GM18498 (cell line): ENCODE results near the gene APOC1.
"Not testable (repeated sequence)": the region's sequence is repeated elsewhere in the genome, so short reads cannot be mapped to it uniquely, and the experiment has no call there.

ENCODE experiments used
- ATAC-seq: cut with Tn5 transposase; IDR thresholded peaks from one replicate; pipeline ENCODE4 v1.9.1; 2021; ENCODE audit warnings: mild to moderate bottlenecking, moderate library complexity; ENCODE audit not compliant: unreplicated experiment

APOC1 gene

DNA sequence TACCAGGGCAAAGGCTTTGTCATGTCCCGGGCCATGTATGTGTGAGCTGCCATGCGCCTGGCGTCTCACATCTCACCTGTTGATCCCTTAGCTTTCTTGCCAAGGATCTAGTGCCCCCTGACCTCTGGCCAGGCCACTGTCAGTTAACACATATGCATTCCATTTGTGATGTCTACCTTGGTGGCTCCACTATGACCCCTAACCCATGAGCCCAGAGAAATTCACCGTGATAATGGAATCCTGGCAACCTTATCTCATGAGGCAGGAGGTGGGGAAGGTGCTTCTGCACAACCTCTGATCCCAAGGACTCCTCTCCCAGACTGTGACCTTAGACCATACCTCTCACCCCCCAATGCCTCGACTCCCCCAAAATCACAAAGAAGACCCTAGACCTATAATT lies 26.1 kb upstream of the APOC1 start:
- not testable (repeated sequence) for ATAC-seq

DNA sequence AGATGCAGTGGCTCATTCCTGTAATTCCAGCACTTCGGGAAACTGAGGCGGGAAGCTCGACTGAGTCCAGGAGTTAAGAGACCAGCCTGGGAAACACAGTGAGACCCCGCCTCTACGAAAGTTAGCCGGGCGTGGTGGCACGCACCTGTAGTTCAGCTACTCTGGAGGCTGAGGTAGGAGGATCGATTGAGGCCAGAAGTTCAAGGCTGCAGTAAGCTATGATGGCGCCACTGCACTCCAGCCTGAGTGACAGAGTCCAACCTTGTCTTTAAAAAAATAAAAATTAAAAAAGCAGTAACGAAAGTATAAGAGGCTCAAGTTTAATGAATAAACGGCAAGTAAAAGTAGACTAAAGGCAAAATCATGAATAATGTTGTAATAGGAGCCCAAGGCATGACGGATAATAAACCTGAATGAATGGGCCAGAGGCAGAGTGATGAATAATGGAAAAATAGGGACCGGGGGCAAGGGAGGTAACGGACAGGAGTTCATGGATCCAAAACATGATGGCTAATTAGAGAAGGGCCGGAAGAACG lies 24.5 kb upstream of the APOC1 start:
- no peak for ATAC-seq

DNA sequence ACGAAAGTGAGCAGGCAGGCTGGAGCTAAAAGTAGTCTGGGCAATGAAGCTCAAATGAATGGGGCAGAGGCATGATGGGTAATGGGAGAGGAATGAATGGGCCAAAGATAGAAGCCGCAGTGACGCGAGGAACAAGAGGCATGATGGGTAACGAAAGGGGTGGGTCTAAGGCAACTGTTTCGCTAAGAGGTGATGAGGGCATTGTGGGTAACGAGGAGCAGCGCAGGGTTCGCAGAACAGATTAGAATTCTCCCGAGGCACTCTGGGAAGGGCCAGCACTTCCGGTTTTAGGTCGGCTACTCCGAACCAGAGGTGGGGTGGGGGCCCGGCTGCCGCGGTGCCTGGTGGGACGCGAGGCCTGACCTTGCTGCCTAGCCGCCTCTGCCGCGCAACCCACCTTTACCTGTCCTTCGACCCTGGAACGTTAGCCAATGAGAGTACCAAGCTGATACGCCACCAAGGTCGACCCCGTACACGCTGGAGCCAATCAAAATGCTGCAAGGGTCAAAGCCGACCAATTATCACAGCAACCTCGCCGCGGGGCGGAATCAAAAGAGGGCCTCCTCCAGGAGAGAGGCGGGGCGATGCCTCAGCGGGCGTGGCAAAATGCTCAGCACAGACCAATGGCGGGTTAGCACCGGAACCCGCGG lies 23.9 kb upstream of the APOC1 start:
- peak; percentile 83 for ATAC-seq

DNA sequence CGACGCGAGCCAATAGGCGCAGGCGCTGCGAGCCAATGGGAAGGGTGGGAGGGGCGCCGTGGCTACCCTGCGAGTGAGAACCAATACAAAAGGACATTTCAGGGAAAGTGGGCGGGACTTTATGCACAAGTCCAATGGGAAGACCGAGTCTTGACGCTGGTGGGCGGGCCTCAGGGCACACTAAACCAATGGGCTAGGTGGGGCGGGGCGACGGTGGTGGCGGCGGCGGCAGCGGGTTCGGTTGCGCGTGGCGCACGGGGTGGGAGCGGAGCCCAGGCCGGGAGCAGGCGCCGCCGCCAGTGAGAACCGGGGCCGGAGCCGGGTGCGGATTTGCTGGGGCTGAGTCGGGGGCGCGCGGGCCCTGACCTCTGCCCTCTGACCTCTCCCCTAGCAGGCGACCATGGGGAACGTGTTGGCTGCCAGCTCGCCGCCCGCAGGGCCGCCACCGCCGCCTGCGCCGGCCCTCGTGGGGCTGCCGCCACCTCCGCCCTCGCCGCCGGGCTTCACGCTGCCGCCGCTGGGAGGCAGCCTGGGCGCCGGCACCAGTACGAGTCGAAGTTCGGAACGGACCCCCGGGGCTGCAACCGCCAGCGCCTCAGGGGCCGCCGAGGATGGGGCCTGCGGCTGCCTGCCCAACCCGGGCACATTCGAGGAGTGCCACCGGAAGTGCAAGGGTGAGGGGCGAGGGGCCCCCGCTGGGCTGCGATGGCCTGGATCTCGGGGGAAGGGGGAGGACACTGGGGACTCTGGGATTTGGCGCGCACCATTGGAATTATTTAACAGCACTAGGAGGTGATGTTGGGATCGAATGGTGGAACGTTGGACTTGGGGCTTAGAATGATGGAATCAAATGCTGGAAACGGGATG lies 23.2 kb upstream of the APOC1 start, which contains the start of gene TOMM40:
TSS of gene TOMM40 (plus strand) at position 239 of the 867 bp plus-strand sequence. CDS start at position 401, 162 bp downstream.
- ATAC-seq: no peak

DNA sequence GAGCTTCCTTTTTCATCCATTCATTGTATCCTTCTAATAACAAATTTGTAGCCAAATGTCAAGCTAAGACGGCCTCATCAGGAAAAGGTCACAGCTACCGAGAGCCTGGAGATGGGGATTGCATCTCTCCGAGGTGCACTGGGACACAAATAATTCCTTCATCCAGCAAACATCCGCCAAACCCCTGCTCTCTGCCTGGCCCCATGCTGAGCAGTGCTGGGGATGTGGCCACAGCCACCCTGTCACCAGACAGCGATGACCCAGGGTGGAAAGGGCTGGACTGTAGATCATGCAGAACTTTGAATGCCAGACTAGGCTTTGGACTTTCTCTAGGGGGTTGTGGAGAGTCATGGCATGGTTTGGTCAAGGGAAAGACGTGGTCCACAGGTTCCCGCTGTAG lies 21.5 kb upstream of the APOC1 start:
- no peak for ATAC-seq

DNA sequence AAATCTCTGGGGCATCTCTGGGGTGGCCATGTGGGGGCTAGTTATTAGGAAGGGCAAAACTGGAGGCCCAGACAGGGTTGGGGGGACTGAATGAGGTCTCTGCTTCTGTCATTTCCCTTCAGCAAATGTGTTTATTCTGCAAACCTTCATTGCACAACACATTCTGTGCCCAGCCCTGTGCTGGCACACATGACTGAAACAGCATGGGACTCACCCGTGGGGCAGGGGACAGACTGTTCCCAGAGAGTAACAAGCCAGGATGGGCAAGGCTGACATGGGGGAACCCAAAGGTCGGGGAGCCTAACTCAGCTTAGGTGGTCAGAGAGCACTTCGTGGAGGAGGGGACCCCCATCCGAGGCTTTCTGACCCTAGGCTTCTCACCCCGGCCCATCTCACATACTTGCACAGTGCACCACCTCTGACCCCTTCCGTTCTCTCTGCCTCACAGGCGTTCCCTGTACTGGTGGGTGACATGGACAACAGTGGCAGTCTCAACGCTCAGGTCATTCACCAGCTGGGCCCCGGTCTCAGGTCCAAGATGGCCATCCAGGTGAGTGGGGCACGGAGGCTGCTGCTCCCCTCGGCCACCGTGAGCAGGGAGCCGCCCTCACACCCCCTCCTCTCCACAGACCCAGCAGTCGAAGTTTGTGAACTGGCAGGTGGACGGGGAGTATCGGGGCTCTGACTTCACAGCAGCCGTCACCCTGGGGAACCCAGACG lies 20.9 kb upstream of the APOC1 start:
- no peak for ATAC-seq

DNA sequence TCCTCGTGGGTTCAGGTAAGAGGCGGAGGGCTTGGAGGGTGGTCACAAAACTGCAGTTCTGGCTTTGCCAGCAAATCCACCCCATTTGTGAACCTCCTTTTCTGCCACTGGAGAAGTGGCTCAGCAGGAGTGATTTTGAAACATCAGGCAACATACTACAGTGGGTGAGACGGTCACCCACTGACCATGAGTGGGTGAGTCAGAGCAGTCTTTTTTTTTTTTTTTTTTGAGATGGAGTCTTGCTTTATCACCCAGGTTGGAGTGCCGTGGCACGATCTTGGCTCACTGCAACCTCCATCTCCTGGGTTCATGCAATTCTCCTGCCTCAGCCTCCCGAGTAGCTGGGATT lies 20.4 kb upstream of the APOC1 start:
- ATAC-seq: no peak

DNA sequence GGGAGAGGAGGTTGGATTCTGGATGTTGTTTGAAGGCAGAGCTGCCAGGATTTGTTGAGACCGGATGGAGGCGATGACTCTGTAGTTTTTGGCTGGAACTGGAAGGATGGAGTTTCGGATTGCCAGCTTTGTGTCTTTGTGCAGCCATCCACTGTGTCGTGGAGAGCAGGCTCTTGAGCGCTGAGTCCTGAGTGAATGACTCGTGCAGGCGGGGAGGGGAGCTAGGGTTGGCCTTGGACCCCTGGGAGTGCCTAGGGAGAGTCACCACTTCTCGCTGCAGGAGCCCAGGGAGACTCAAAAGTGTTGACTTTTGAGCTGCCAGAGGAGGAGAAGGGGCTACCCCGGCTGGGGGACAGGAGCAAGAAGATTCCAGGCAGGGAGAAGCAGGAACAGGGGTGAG lies 19.5 kb upstream of the APOC1 start:
- no peak for ATAC-seq

DNA sequence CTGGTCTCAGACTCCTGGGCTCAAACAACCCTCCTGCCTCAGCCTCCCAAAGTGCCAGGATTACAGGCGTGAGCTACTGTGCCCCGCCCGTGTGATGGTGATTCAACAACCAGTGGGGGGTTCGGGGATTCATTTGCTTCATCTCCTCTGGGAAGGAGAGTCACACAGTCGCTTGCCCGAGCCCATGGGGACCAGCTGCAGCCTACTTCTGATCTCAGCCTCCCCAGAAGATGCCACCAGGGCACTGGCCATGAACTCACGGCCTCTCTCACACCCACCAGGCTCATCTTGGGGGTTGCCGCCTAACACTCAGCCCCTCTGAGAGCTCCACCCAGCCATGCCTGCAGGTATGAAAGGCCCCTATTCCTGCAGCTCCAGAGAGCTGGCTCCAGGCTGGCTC lies 16.6 kb upstream of the APOC1 start:
- ATAC-seq: no peak

DNA sequence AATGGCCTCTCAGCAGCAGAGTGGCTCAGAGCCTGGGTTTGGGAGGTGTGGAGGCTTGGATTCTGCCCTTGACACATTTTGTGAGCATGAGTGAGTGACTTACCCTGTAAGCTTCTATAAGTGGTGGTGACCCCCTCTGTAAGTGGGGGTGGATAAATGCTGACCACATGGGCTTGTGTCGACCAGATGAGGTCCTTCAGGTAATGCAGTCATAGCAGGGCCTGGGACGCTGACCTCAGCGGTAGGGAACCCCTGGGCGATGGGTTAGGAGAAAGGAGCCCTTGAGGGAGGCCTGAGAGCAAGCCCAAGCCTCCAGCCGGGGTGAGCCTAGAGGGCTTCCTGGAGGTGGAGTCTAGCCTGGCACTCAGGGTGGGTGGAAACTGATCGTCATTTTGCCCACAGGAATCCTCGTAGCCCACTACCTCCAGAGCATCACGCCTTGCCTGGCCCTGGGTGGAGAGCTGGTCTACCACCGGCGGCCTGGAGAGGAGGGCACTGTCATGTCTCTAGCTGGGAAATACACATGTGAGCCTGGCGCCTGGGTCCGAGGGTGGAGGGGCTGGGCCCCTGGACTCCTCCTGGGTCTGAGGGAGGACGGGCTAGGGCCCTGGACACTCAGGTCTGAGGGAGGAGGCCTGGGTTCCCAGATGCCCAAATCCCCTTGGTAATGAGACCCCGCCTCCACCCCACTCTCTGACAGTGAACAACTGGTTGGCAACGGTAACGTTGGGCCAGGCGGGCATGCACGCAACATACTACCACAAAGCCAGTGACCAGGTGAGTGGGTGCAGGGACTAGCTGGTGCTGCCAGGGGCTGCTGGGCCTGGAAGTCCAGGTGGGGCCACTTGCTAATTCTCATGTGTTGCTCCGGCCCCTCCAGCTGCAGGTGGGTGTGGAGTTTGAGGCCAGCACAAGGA lies 13.8 kb upstream of the APOC1 start:
- no peak for ATAC-seq

DNA sequence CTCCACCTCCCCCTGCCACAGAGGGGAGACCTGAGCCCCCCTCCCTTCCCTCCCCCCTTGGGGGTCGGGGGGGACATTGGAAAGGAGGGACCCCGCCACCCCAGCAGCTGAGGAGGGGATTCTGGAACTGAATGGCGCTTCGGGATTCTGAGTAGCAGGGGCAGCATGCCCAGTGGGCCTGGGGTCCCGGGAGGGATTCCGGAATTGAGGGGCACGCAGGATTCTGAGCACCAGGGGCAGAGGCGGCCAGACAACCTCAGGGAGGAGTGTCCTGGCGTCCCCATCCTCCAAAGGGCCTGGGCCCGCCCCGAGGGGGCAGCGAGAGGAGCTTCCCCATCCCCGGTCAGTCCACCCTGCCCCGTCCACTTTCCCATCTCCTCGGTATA lies 11.2 kb upstream of the APOC1 start:
- no peak for ATAC-seq

DNA sequence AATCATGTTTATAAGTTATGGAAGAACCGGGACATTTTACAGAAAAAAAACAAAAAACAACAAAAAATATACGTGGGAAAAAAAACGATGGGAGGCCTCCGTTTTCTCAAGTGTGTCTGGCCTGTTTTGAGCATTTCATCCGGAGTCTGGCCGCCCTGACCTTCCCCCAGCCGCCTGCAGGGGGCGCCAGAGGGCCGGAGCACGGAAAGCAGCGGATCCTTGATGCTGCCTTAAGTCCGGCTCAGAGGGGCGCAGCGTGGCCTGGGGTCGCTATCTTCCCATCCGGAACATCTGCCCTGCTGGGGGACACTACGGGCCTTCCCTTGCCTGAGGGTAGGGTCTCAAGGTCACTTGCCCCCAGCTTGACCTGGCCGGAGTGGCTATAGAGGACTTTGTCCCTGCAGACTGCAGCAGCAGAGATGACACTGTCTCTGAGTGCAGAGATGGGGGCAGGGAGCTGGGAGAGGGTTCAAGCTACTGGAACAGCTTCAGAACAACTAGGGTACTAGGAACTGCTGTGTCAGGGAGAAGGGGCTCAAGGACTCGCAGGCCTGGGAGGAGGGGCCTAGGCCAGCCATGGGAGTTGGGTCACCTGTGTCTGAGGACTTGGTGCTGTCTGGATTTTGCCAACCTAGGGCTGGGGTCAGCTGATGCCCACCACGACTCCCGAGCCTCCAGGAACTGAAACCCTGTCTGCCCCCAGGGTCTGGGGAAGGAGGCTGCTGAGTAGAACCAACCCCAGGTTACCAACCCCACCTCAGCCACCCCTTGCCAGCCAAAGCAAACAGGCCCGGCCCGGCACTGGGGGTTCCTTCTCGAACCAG lies 10.6 kb upstream of the APOC1 start:
- ATAC-seq: no peak

DNA sequence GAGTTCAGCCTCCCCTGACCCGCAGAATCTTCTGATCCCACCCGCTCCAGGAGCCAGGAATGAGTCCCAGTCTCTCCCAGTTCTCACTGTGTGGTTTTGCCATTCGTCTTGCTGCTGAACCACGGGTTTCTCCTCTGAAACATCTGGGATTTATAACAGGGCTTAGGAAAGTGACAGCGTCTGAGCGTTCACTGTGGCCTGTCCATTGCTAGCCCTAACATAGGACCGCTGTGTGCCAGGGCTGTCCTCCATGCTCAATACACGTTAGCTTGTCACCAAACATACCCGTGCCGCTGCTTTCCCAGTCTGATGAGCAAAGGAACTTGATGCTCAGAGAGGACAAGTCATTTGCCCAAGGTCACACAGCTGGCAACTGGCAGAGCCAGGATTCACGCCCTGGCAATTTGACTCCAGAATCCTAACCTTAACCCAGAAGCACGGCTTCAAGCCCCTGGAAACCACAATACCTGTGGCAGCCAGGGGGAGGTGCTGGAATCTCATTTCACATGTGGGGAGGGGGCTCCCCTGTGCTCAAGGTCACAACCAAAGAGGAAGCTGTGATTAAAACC lies 9.9 kb upstream of the APOC1 start:
- no peak for ATAC-seq

DNA sequence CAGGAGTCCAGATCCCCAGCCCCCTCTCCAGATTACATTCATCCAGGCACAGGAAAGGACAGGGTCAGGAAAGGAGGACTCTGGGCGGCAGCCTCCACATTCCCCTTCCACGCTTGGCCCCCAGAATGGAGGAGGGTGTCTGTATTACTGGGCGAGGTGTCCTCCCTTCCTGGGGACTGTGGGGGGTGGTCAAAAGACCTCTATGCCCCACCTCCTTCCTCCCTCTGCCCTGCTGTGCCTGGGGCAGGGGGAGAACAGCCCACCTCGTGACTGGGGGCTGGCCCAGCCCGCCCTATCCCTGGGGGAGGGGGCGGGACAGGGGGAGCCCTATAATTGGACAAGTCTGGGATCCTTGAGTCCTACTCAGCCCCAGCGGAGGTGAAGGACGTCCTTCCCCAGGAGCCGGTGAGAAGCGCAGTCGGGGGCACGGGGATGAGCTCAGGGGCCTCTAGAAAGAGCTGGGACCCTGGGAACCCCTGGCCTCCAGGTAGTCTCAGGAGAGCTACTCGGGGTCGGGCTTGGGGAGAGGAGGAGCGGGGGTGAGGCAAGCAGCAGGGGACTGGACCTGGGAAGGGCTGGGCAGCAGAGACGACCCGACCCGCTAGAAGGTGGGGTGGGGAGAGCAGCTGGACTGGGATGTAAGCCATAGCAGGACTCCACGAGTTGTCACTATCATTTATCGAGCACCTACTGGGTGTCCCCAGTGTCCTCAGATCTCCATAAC lies 8.8 kb upstream of the APOC1 start, which contains the start of gene APOE:
TSS of gene APOE (plus strand) at position 360 of the 724 bp plus-strand sequence. CDS start 829 bp downstream, outside the sequence.
- no peak for ATAC-seq

DNA sequence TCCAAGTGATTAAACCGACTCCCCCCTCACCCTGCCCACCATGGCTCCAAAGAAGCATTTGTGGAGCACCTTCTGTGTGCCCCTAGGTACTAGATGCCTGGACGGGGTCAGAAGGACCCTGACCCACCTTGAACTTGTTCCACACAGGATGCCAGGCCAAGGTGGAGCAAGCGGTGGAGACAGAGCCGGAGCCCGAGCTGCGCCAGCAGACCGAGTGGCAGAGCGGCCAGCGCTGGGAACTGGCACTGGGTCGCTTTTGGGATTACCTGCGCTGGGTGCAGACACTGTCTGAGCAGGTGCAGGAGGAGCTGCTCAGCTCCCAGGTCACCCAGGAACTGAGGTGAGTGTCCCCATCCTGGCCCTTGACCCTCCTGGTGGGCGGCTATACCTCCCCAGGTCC lies 6.8 kb upstream of the APOC1 start:
- ATAC-seq: no peak

DNA sequence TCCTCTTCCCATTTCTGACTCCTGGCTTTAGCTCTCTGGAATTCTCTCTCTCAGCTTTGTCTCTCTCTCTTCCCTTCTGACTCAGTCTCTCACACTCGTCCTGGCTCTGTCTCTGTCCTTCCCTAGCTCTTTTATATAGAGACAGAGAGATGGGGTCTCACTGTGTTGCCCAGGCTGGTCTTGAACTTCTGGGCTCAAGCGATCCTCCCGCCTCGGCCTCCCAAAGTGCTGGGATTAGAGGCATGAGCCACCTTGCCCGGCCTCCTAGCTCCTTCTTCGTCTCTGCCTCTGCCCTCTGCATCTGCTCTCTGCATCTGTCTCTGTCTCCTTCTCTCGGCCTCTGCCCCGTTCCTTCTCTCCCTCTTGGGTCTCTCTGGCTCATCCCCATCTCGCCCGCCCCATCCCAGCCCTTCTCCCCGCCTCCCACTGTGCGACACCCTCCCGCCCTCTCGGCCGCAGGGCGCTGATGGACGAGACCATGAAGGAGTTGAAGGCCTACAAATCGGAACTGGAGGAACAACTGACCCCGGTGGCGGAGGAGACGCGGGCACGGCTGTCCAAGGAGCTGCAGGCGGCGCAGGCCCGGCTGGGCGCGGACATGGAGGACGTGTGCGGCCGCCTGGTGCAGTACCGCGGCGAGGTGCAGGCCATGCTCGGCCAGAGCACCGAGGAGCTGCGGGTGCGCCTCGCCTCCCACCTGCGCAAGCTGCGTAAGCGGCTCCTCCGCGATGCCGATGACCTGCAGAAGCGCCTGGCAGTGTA lies 6.2 kb upstream of the APOC1 start:
- no peak for ATAC-seq

DNA sequence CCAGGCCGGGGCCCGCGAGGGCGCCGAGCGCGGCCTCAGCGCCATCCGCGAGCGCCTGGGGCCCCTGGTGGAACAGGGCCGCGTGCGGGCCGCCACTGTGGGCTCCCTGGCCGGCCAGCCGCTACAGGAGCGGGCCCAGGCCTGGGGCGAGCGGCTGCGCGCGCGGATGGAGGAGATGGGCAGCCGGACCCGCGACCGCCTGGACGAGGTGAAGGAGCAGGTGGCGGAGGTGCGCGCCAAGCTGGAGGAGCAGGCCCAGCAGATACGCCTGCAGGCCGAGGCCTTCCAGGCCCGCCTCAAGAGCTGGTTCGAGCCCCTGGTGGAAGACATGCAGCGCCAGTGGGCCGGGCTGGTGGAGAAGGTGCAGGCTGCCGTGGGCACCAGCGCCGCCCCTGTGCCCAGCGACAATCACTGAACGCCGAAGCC lies 5.6 kb upstream of the APOC1 start:
- ATAC-seq: no peak

DNA sequence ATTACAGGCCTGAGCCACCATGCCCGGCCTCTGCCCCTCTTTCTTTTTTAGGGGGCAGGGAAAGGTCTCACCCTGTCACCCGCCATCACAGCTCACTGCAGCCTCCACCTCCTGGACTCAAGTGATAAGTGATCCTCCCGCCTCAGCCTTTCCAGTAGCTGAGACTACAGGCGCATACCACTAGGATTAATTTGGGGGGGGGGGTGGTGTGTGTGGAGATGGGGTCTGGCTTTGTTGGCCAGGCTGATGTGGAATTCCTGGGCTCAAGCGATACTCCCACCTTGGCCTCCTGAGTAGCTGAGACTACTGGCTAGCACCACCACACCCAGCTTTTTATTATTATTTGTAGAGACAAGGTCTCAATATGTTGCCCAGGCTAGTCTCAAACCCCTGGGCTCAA lies 4.6 kb upstream of the APOC1 start:
- ATAC-seq: no peak
